IMR-90 (cell line): ENCODE data around the gene XPO4.

Source experiments
- RCOR1 ChIP-seq: IDR thresholded peaks from 2 replicates; pipeline ENCODE4 v1.6.1; 2012; ENCODE audit warnings: mild to moderate bottlenecking, low read length, improper control_type of control experiment; ENCODE audit not compliant: insufficient replicate concordance
- RFX5 ChIP-seq: IDR thresholded peaks from 2 replicates; pipeline ENCODE4 v1.8.0; 2012; ENCODE audit warnings: low read depth, mild to moderate bottlenecking, low read length, moderate library complexity
- TF ChIP-seq, protein P1 (sequence below): conservative IDR thresholded peaks from 2 replicates; pipeline ENCODE4 v1.5.1; 2012; ENCODE audit warnings: mild to moderate bottlenecking, low read depth, low read length, improper control_type of control experiment

DNA sequence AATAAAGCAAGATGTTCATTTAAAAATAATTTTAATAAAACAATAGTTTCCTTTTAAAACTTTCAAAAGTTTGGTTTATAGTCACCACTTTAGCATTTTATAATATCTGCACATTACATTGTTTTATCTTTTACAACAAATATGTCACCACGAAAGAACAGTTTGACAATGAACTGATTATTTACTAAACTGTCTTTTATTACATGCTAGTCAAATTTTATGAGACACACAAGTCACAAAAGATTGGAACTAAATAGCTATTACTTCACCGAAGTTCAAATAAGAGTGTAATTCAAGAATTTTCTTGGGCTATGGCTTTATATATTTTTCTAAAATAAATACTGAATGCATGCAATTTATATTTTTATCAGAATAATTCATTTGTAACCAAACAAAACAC lies 71.3 kb downstream of the XPO4 start:
- TF ChIP-seq, protein P1, sequence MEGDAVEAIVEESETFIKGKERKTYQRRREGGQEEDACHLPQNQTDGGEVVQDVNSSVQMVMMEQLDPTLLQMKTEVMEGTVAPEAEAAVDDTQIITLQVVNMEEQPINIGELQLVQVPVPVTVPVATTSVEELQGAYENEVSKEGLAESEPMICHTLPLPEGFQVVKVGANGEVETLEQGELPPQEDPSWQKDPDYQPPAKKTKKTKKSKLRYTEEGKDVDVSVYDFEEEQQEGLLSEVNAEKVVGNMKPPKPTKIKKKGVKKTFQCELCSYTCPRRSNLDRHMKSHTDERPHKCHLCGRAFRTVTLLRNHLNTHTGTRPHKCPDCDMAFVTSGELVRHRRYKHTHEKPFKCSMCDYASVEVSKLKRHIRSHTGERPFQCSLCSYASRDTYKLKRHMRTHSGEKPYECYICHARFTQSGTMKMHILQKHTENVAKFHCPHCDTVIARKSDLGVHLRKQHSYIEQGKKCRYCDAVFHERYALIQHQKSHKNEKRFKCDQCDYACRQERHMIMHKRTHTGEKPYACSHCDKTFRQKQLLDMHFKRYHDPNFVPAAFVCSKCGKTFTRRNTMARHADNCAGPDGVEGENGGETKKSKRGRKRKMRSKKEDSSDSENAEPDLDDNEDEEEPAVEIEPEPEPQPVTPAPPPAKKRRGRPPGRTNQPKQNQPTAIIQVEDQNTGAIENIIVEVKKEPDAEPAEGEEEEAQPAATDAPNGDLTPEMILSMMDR = no peak
- no peak for TF ChIP-seq RCOR1
- TF ChIP-seq RFX5 = no peak
